ENCODE results near the gene C5orf52.

DNA sequence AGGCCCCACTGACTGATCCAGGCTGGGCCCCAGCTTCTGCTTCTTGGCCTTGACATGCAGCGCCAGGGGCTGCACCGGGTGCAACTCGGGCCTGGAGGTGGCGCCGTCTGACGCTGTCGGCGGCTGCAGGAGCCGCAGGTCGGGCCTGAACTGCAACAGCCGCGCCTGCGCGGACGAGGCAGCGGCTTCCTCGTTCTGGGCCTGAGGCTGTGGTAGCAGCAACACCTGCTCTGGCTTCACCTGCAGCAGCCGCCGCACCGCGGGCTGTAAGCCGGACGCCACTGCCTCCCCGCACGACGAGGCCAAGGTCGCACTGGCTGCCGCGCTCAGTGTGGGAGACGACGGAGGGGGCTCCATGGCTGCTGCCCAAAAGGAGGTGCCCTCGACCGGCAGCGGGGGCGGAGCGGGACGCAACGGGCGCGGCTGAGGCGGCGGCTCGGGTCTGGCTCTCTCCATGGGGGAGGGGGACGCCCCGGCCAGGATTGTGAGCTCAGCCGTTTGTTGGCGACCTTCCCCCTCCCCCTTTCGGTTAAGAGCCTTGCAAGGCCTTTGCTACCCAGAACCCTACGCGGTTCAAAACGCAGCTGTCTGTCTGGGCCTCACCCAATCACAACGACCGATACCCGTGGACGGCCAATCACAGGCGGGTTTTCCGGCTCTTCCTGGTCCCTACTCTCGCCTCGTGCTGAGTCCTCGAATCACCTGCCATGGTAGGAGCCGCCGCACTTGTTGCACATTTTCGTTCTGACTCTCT is 19.5 kb upstream of the C5orf52 start:
- TF ChIP-seq, protein P1, sequence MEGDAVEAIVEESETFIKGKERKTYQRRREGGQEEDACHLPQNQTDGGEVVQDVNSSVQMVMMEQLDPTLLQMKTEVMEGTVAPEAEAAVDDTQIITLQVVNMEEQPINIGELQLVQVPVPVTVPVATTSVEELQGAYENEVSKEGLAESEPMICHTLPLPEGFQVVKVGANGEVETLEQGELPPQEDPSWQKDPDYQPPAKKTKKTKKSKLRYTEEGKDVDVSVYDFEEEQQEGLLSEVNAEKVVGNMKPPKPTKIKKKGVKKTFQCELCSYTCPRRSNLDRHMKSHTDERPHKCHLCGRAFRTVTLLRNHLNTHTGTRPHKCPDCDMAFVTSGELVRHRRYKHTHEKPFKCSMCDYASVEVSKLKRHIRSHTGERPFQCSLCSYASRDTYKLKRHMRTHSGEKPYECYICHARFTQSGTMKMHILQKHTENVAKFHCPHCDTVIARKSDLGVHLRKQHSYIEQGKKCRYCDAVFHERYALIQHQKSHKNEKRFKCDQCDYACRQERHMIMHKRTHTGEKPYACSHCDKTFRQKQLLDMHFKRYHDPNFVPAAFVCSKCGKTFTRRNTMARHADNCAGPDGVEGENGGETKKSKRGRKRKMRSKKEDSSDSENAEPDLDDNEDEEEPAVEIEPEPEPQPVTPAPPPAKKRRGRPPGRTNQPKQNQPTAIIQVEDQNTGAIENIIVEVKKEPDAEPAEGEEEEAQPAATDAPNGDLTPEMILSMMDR (IDR thresholded peaks at IDR 0.05; ENCODE audit: low read depth, low read length), result no peak
- TF ChIP-seq, protein P2, sequence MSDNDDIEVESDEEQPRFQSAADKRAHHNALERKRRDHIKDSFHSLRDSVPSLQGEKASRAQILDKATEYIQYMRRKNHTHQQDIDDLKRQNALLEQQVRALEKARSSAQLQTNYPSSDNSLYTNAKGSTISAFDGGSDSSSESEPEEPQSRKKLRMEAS (IDR thresholded peaks at IDR 0.05; ENCODE audit: low read depth, low read length), result no peak
- TF ChIP-seq POLR2A (IDR thresholded peaks at IDR 0.05; ENCODE audit: extremely low read depth, insufficient read length) (no peak), MYC (IDR thresholded peaks at IDR 0.05; ENCODE audit: low read depth, low read length) (no peak)

Data from NB4 (cell line).